ENCODE results near the gene TYW1B.
"Not testable (repeated sequence)": the region's sequence is repeated elsewhere in the genome, so short reads cannot be mapped to it uniquely, and the experiment has no call there.

DNA sequence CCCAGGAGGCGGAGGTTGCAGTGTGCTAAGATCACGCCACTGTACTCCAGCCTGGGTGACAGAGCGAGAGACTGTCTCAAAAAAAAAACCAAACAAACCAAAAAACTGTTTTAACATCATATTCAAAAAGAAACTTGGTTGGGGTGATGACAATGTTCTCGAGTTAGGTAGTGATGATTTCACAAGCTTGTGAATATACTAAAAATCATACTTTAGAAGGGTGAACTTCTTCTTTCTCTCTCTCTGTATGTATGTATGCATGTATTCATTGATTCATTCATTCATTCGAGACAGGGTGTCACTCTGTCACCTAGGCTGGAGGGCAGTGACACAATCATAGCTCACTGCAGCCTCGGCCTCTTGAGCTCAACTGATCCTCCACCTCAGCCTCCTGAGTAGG, 151.1 kb downstream of the TYW1B start:
- not testable (repeated sequence) for TF ChIP-seq CTCF (conservative IDR thresholded peaks at IDR 0.05; ENCODE audit: low read depth, low read length); POLR2A (IDR thresholded peaks at IDR 0.05; ENCODE audit: low read depth, low read length); RCOR1 (IDR thresholded peaks at IDR 0.05; ENCODE audit: insufficient replicate concordance, low read length); CEBPB (IDR thresholded peaks at IDR 0.05; ENCODE audit: low read depth, low read length); NFE2L2 (IDR thresholded peaks at IDR 0.05; ENCODE audit: low read depth, low read length); RFX5 (IDR thresholded peaks at IDR 0.05; ENCODE audit: low read depth, low read length); CHD1 (IDR thresholded peaks at IDR 0.05; ENCODE audit: low read depth, low read length); MAFK (IDR thresholded peaks at IDR 0.05; ENCODE audit: low read depth, low read length); FOS (IDR thresholded peaks at IDR 0.05; ENCODE audit: low read depth, low read length); MAZ (IDR thresholded peaks at IDR 0.05; ENCODE audit: borderline replicate concordance, low read depth, low read length); MXI1 (IDR thresholded peaks at IDR 0.05; ENCODE audit: borderline replicate concordance, low read depth, low read length)

All from IMR-90 (cell line).